ENCODE data around the gene ARHGAP24. TPM values are rescaled to one million over a fixed set of nuclear protein-coding genes. Genes with fewer than 3 reads are reported as not detected.

Gene ARHGAP24
- total and polyA plus RNA-seq, 2 donors (not counting 1 experiment from before 2014, with no cell fraction given): 48.4 to 141 TPM

GRCh38 chr4:85522836-85523235 is 47.9 kb downstream of the ARHGAP24 start:
- Mint-ChIP-seq H3K9me3 (ENCODE audit: insufficient read depth) (no peaks in the 10 kb centered on the region), H3K4me3 (no peak overlapping the region), H3K27ac (peak overlapping the region; percentile 60), H3K4me1 (peaks cover 61% of the 10 kb centered on the region), H3K27me3 (no peaks in the 10 kb centered on the region)
- no peak overlapping the region for H2AFZ ChIP-seq (ENCODE audit: insufficient read depth, low read depth, low read length, poor library complexity, severe bottlenecking)
- CTCF ChIA-PET: no interaction called here
- POLR2A ChIA-PET: no interaction called here
- no peak for TF ChIP-seq EZH2 (IDR thresholded peaks at IDR 0.05; ENCODE audit: borderline replicate concordance, insufficient read depth, low read depth, low read length, poor library complexity, severe bottlenecking)
- TF ChIP-seq CTCF (IDR thresholded peaks at IDR 0.05): no peak
- H3K27ac ChIP-seq (ENCODE audit: low read length in 2 of 2): no peak overlapping the region
- DNase-seq: no peak
- H3K4me2 ChIP-seq (replicated peaks; ENCODE audit: low read depth, low read length, poor library complexity, severe bottlenecking): peak overlapping the region; percentile 3
- H3K9me3 ChIP-seq (ENCODE audit: control extremely low read depth in 1 of 3, control insufficient read depth in 2 of 3, insufficient read depth in 1 of 3, low read length in 2 of 3): no peaks in the 10 kb centered on the region
- H3K9ac ChIP-seq (ENCODE audit: low read length): no peak overlapping the region
- WGBS (ENCODE audit: insufficient coverage): no CpG with 5 or more reads among the region's 3 CpGs
- H4K20me1 ChIP-seq (ENCODE audit: control insufficient read depth, insufficient read depth, low read length, poor library complexity, severe bottlenecking): peaks cover 7% of the 10 kb centered on the region
- peaks cover 39 to 40% of the 10 kb centered on the region in 2 donors for H3K4me1 ChIP-seq (ENCODE audit: control insufficient read depth in 2 of 2, insufficient read depth in 2 of 2, low read length in 2 of 2)
- no peak for ATAC-seq (ENCODE audit: low read depth)
- H3K36me3 ChIP-seq (replicated peaks in 1 of 2; ENCODE audit: control extremely low read depth in 1 of 2, control insufficient read depth in 1 of 2, extremely low read depth in 1 of 2, insufficient read depth in 2 of 2, low read length in 1 of 2): peaks cover 0 to 4% of the 10 kb centered on the region in 2 experiments
- H3K27me3 ChIP-seq (replicated peaks in 1 of 4; ENCODE audit: control extremely low read depth in 1 of 4, control insufficient read depth in 3 of 4, insufficient read depth in 4 of 4, low read length in 3 of 4): no peaks in the 10 kb centered on the region
- H3K79me2 ChIP-seq (ENCODE audit: control insufficient read depth, insufficient read depth, low read length): peaks cover 94% of the 10 kb centered on the region
- intact Hi-C loops (cut with micrococcal nuclease): no loop called here
- H3K4me3 ChIP-seq (ENCODE audit: control extremely low read depth in 1 of 5, extremely low read depth in 1 of 5, insufficient read depth in 1 of 5, low read depth in 2 of 5, low read length in 4 of 5): no peak overlapping the region

- H3K36me3 ChIP-seq (replicated peaks in 1 of 2; ENCODE audit: control extremely low read depth in 1 of 2, control insufficient read depth in 1 of 2, extremely low read depth in 1 of 2, insufficient read depth in 2 of 2, low read length in 1 of 2): peaks cover 1 to 2% of the 10 kb centered on the region in 2 experiments
- ChIA-PET POLR2A (interaction anchor here (0.6 kb wide), 1 partner anchor 187 kb away, joined by 3 read pairs; no protein-coding TSS in a partner anchor), CTCF (interaction anchor here (1.1 to 1.4 kb wide), 2 partner anchors 16 to 219 kb away, joined by 3 to 6 read pairs; no protein-coding TSS in a partner anchor)
- Mint-ChIP-seq H3K9me3 (ENCODE audit: insufficient read depth) (no peaks in the 10 kb centered on the region), H3K27ac (no peak overlapping the region), H3K27me3 (no peaks in the 10 kb centered on the region), H3K4me1 (peaks cover 50% of the 10 kb centered on the region), H3K4me3 (no peak overlapping the region)
- H3K4me3 ChIP-seq (ENCODE audit: control extremely low read depth in 1 of 5, extremely low read depth in 1 of 5, insufficient read depth in 1 of 5, low read depth in 2 of 5, low read length in 4 of 5): no peak overlapping the region
- H3K4me2 ChIP-seq (replicated peaks; ENCODE audit: low read depth, low read length, poor library complexity, severe bottlenecking): no peak overlapping the region
- no peaks in the 10 kb centered on the region for H3K9me3 ChIP-seq (ENCODE audit: control extremely low read depth in 1 of 3, control insufficient read depth in 2 of 3, insufficient read depth in 1 of 3, low read length in 2 of 3)
- intact Hi-C loops (cut with micrococcal nuclease): no loop called here
- no peaks in the 10 kb centered on the region for H4K20me1 ChIP-seq (ENCODE audit: control insufficient read depth, insufficient read depth, low read length, poor library complexity, severe bottlenecking)
- DNase-seq (no peak), ATAC-seq (ENCODE audit: low read depth) (no peak)
- no peaks in the 10 kb centered on the region for H3K27me3 ChIP-seq (replicated peaks in 1 of 4; ENCODE audit: control extremely low read depth in 1 of 4, control insufficient read depth in 3 of 4, insufficient read depth in 4 of 4, low read length in 3 of 4)
- no peak overlapping the region for H3K9ac ChIP-seq (ENCODE audit: low read length)
- TF ChIP-seq EZH2 (IDR thresholded peaks at IDR 0.05; ENCODE audit: borderline replicate concordance, insufficient read depth, low read depth, low read length, poor library complexity, severe bottlenecking) (no peak), CTCF (IDR thresholded peaks at IDR 0.05) (no peak)
- no CpG with 5 or more reads among the region's 2 CpGs for WGBS (ENCODE audit: insufficient coverage)
- H3K27ac ChIP-seq (ENCODE audit: low read length in 2 of 2): peak overlapping the region in 1 of 2 donors; percentile 18
- peaks cover 77% of the 10 kb centered on the region for H3K79me2 ChIP-seq (ENCODE audit: control insufficient read depth, insufficient read depth, low read length)
- peaks cover 18 to 26% of the 10 kb centered on the region in 2 donors for H3K4me1 ChIP-seq (ENCODE audit: control insufficient read depth in 2 of 2, insufficient read depth in 2 of 2, low read length in 2 of 2)
- no peak overlapping the region for H2AFZ ChIP-seq (ENCODE audit: insufficient read depth, low read depth, low read length, poor library complexity, severe bottlenecking)
Observed at GRCh38 chr4:85527815-85528214, 52.9 kb downstream of the ARHGAP24 start.
